Ascending aorta (tissue), 2 donors: Measurements from ENCODE around the gene CACNG7. TPM values are rescaled to one million over a fixed set of nuclear protein-coding genes. Genes with fewer than 3 reads are reported as not detected.

Experiments used
- DNase-seq, 2 donors: peaks; one replicate each; pipeline ENCODE4 v3.0.0-alpha.2; 2019; ENCODE audit warnings: low spot score in 2 of 2
- H3K27ac ChIP-seq, 2 donors: fragments of 200-600 bp; sonication (generic); one replicate each; pipeline ENCODE4 v1.5.1; 2016 to 2017; ENCODE audit warnings: mild to moderate bottlenecking in 1 of 2
- H3K27me3 ChIP-seq: fragments of 200-600 bp; sonication (generic); one replicate; pipeline ENCODE4 v1.5.1; 2017
- H3K36me3 ChIP-seq, 2 donors: fragments of 200-600 bp; sonication (generic); one replicate each; pipeline ENCODE4 v1.5.1; 2016
- H3K4me1 ChIP-seq, 2 donors: fragments of 200-600 bp; sonication (generic); one replicate each; pipeline ENCODE4 v1.5.1; 2016 to 2017; ENCODE audit warnings: mild to moderate bottlenecking in 1 of 2
- H3K4me3 ChIP-seq, 2 donors: fragments of 200-600 bp; sonication (generic); one replicate each; pipeline ENCODE4 v1.5.1; 2016 to 2017; ENCODE audit warnings: mild to moderate bottlenecking in 1 of 2
- H3K9me3 ChIP-seq, 2 donors: fragments of 200-600 bp; sonication (generic); one replicate each; pipeline ENCODE4 v1.5.1; 2016
- intact Hi-C: fragments of 100-400 bp; cut with DNase I; formaldehyde crosslinking; loops from one replicate; pipeline ENCODE4 v1.15.1; 2023
- total RNA-seq: library from RNA; depleted of rRNA; stranded (reverse); fragments of >200 nt; gene quantifications from one replicate; pipeline ENCODE4 v1.1.0, GENCODE V29; 2016
- TF ChIP-seq, protein P1 (sequence below), 3 experiments: fragments of 200-600 bp in 2 of 3; fragments of 450-650 bp in 1 of 3; sonication (generic) in 2 of 3; IDR thresholded peaks; one replicate each; pipeline ENCODE4 v1.5.1; 2016 to 2019; ENCODE audit warnings: antibody characterized with exemption in 3 of 3, mild to moderate bottlenecking in 1 of 3, moderate library complexity in 1 of 3

CACNG7 gene
- total RNA-seq, 1 donor from 2014 or later = not detected

DNA sequence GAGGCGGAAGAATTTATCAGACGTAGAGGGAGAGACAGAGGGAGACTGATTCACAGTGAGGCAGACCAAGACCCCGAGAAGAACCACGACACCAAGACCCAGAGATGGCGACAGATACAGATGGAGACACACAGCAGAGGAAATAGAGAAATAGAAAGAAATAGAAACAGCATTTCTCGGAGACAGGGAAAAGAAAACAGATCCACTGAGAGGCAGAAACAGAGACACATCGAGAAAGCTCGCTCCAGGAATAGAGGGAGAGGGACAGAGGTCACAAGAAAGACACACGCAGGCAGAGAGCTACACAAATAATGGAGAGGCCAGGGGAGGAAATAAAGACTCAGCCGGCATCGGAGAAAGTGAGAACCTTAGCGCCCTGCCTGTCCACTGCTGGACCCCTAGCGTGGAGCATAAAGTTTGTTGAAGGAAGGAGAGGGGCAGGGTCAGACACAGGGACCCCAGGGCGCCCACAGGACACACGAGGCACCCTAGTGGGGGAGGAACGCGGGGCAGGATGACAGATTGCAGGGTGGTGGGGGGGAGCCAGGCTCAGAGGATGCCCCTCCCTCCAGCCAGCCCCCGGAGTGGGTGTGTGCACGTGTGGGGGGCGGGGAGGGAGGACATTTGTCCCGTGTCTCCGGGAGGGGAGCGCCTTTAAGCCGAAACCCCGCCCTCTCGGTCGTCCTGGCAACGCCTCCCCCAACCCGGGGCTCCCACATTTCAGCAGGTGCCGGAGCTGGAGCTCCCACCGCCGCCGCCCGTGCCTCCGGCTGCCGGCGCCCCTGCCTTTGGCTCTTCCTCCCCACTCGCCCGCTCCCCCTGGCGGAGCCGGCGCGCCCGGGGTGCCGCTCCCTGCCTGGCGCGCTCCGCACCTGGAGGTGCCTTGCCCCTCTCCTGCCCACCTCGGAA is 27.3 kb upstream of the CACNG7 start, which contains the start of gene PRKCG:
PRKCG (plus strand) TSS at position 716 of the 909 bp plus-strand sequence. CDS start 298 bp downstream, outside the sequence.
- H3K9me3 ChIP-seq = no peaks in the 10 kb centered on the region
- no peaks in the 10 kb centered on the region for H3K36me3 ChIP-seq
- H3K4me3 ChIP-seq = peak within 1 kb of the TSS; percentile 36 to 45
- H3K27ac ChIP-seq = no peak within 1 kb of the TSS
- H3K4me1 ChIP-seq = peaks cover 6 to 22% of the 10 kb centered on the region in 2 donors
- no peak for DNase-seq
- H3K27me3 ChIP-seq = peaks cover 21% of the 10 kb centered on the region
- intact Hi-C loops = no loop called here
- TF ChIP-seq, protein P1, sequence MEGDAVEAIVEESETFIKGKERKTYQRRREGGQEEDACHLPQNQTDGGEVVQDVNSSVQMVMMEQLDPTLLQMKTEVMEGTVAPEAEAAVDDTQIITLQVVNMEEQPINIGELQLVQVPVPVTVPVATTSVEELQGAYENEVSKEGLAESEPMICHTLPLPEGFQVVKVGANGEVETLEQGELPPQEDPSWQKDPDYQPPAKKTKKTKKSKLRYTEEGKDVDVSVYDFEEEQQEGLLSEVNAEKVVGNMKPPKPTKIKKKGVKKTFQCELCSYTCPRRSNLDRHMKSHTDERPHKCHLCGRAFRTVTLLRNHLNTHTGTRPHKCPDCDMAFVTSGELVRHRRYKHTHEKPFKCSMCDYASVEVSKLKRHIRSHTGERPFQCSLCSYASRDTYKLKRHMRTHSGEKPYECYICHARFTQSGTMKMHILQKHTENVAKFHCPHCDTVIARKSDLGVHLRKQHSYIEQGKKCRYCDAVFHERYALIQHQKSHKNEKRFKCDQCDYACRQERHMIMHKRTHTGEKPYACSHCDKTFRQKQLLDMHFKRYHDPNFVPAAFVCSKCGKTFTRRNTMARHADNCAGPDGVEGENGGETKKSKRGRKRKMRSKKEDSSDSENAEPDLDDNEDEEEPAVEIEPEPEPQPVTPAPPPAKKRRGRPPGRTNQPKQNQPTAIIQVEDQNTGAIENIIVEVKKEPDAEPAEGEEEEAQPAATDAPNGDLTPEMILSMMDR (IDR thresholded peaks at IDR 0.05) = peak; percentile 32 to 56 (median 54)

DNA sequence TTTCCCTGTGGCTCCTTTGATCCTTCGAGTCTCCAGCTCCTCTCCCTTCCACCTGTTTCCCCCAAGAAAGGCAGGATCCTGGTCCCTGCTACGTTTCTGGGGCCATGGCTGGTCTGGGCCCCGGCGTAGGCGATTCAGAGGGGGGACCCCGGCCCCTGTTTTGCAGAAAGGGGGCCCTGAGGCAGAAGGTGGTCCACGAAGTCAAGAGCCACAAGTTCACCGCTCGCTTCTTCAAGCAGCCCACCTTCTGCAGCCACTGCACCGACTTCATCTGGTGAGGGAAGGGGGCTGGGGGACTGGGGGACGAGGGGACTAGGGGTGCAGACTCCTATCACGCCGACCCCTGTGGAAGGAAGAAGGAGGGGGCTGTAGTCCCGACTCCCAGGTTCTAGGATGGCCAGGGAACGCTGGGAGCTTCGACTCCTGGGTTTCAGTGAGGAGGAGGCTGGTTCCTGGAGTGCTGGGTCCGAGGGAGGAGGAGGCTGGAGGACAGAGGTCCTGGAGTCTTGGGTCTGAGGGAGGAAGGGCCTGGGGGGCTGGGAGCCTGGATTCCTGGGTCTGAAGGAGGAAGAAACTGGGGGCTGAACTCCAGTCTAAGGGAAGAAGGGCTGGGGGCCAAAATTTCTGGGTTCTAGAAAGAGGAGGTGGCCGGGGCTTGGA is 26.6 kb upstream of the CACNG7 start:
- intact Hi-C loops = no loop called here
- H3K4me1 ChIP-seq = peaks cover 6 to 22% of the 10 kb centered on the region in 2 donors
- H3K9me3 ChIP-seq = no peaks in the 10 kb centered on the region
- no peak overlapping the region for H3K27ac ChIP-seq
- peak overlapping the region; percentile 36 to 45 for H3K4me3 ChIP-seq
- no peaks in the 10 kb centered on the region for H3K36me3 ChIP-seq
- H3K27me3 ChIP-seq = peaks cover 21% of the 10 kb centered on the region
- no peak for DNase-seq
- TF ChIP-seq, protein P1 (IDR thresholded peaks at IDR 0.05) = no peak

DNA sequence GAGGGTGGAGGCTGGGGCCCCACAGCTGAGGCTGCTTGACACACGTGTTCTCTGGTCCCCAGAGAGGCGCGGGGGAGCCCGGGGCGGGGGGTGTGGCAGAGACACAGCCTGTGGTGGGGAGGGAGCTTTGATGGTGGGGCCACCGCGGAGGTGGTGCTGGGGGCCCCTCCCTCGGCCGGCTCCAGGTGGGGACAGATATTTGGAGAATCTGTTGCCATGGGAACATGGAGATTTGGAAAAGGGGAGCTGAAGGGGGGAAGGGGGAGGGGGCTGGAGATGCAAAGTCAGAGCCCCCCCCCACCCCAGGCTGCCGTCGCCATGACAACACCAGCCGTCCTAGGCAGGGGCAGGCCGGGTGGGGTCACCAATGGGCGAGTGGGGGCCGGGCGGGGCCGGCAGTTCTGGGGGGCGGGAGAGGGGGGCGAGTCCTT is 25.8 kb upstream of the CACNG7 start:
- Histone ChIP-seq H3K4me1 (peaks cover 6 to 22% of the 10 kb centered on the region in 2 donors), H3K27ac (no peak overlapping the region), H3K4me3 (no peak overlapping the region), H3K9me3 (no peaks in the 10 kb centered on the region), H3K27me3 (peaks cover 21% of the 10 kb centered on the region), H3K36me3 (no peaks in the 10 kb centered on the region)
- TF ChIP-seq, protein P1 (IDR thresholded peaks at IDR 0.05) = no peak
- intact Hi-C loops = no loop called here
- DNase-seq = no peak

DNA sequence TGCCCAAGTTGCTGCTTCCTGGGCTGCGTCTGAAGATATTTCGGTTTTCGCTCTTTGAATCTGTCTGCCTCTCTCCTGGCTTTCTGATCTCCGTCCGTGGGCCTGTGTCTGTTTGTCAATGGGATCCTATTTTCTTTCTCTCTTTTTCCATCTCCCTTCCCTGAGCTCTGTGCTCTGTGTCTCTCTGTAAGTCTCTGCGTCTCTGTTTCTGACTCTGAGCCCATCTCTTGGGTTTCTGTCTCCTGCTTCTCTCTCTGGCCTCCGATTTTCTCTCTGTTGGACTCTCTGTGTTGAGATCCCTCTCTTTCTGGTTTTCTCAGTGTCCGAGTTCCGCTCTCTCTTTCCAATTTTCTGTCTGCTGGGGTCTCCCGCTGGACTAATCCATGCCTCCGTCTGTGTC is 25.3 kb upstream of the CACNG7 start:
- no peak for DNase-seq
- H3K27me3 ChIP-seq = peaks cover 21% of the 10 kb centered on the region
- TF ChIP-seq, protein P1 (IDR thresholded peaks at IDR 0.05) = no peak
- H3K27ac ChIP-seq = no peak overlapping the region
- intact Hi-C loops = no loop called here
- H3K36me3 ChIP-seq = no peaks in the 10 kb centered on the region
- H3K9me3 ChIP-seq = no peaks in the 10 kb centered on the region
- no peak overlapping the region for H3K4me3 ChIP-seq
- H3K4me1 ChIP-seq = peaks cover 6 to 21% of the 10 kb centered on the region in 2 donors

DNA sequence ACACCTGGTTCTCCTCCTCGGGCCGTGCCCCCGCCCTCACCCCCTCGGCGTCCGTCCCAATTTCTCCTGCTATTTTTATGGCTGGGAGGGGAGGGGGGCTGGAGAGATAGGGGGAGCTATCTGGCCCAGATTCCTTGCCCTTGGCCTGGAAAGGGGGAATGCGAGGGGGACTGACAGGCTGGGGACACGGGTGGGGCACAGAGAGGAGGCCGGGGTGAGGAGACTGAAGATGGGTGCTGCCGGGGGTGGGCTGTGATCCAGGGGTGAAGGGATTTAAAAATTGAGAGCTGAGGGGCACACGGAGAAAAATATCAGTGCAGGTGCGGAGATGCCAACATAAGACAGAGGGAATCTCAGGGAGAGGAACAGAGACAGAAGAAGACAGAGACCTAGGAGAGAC is 24.8 kb upstream of the CACNG7 start:
- peaks cover 21% of the 10 kb centered on the region for H3K27me3 ChIP-seq
- TF ChIP-seq, protein P1 (IDR thresholded peaks at IDR 0.05) = no peak

More for the DNA sequence above, 24.8 kb upstream of the CACNG7 start:
- Histone ChIP-seq H3K27ac (no peak overlapping the region), H3K9me3 (no peaks in the 10 kb centered on the region), H3K4me1 (peaks cover 6 to 17% of the 10 kb centered on the region in 2 donors), H3K4me3 (no peak overlapping the region), H3K36me3 (no peaks in the 10 kb centered on the region)
- intact Hi-C loops = no loop called here
- DNase-seq = no peak
